Activated CD8-positive, alpha-beta T cell treated with anti-CD3 and anti-CD28 coated beads, Interleukin-2, amount 10 ng/mL, durations not matched to agents 7 days and 5 days (primary cell): ENCODE measurements around the gene FGF14. TPM values are rescaled to one million over a fixed set of nuclear protein-coding genes. Genes with fewer than 3 reads are reported as not detected.
"Not testable (repeated sequence)": the region's sequence is repeated elsewhere in the genome, so short reads cannot be mapped to it uniquely, and the experiment has no call there.

ENCODE experiments used
- ATAC-seq: fragments of 150-1000 bp; cut with Tn5 transposase; one replicate; pipeline ENCODE4 v1.10.0; 2021; ENCODE audit warnings: moderate library complexity
- CTCF ChIA-PET: fragments of 350-600 bp; sonication (Branson Sonifier 250); formaldehyde crosslinking; loops from one replicate; lab custom pipeline; 2021; ENCODE audit warnings: antibody characterized with exemption; lab: Charles Lee
- POLR2A ChIA-PET: fragments of 350-600 bp; sonication (Branson Sonifier 250); formaldehyde crosslinking; loops from one replicate; lab custom pipeline; 2021; ENCODE audit warnings: antibody characterized with exemption; lab: Charles Lee
- DNase-seq: peaks from one replicate; pipeline ENCODE4 v3.0.0-alpha.2; 2020
- H3K27ac Mint-ChIP-seq: one replicate; pipeline ENCODE4 v1.8.0; 2021; ENCODE audit warnings: mild to moderate bottlenecking, mixed read lengths
- H3K27me3 Mint-ChIP-seq: one replicate; pipeline ENCODE4 v1.8.0; 2021; ENCODE audit warnings: low read depth, mixed read lengths
- H3K36me3 Mint-ChIP-seq: one replicate; pipeline ENCODE4 v1.8.0; 2021; ENCODE audit warnings: low read depth, mixed read lengths
- H3K4me1 Mint-ChIP-seq: one replicate; pipeline ENCODE4 v1.8.0; 2021; ENCODE audit warnings: low read depth, mixed read lengths
- H3K4me3 Mint-ChIP-seq: one replicate; pipeline ENCODE4 v1.8.0; 2021; ENCODE audit warnings: mild to moderate bottlenecking, mixed read lengths
- H3K9me3 Mint-ChIP-seq: one replicate; pipeline ENCODE4 v1.8.0; 2022; ENCODE audit warnings: mixed read lengths; ENCODE audit not compliant: insufficient read depth
- total RNA-seq, 2 experiments: library from RNA; stranded (reverse); gene quantifications; one replicate each; pipeline ENCODE4 v1.2.3, GENCODE V29; 2021

The FGF14 gene
- total RNA-seq, 2 experiments from 2014 or later: not detected

- H3K4me3 Mint-ChIP-seq, CTCF ChIA-PET, H3K27ac Mint-ChIP-seq, H3K36me3 Mint-ChIP-seq, DNase-seq, H3K27me3 Mint-ChIP-seq, ATAC-seq, H3K4me1 Mint-ChIP-seq, POLR2A ChIA-PET, H3K9me3 Mint-ChIP-seq: not testable (repeated sequence)
These were observed 308.6 kb downstream of the FGF14 start for GRCh38 chr13:102093288-102093687.

GRCh38 chr13:102091231-102091630 lies 310.6 kb downstream of the FGF14 start:
- H3K27me3 Mint-ChIP-seq: no peaks in the 10 kb centered on the region
- no peaks in the 10 kb centered on the region for H3K4me1 Mint-ChIP-seq
- no peak for DNase-seq
- CTCF ChIA-PET: no interaction called here
- H3K4me3 Mint-ChIP-seq: no peak overlapping the region
- POLR2A ChIA-PET: no interaction called here
- no peaks in the 10 kb centered on the region for H3K36me3 Mint-ChIP-seq
- no peak for ATAC-seq
- no peaks in the 10 kb centered on the region for H3K9me3 Mint-ChIP-seq
- no peak overlapping the region for H3K27ac Mint-ChIP-seq

- CTCF ChIA-PET: no interaction called here
- no peak overlapping the region for H3K4me3 Mint-ChIP-seq
- H3K4me1 Mint-ChIP-seq: no peaks in the 10 kb centered on the region
- H3K27ac Mint-ChIP-seq: no peak overlapping the region
- no peaks in the 10 kb centered on the region for H3K36me3 Mint-ChIP-seq
- no peaks in the 10 kb centered on the region for H3K9me3 Mint-ChIP-seq
- ATAC-seq (no peak), DNase-seq (no peak)
- no peaks in the 10 kb centered on the region for H3K27me3 Mint-ChIP-seq
- POLR2A ChIA-PET: no interaction called here
These were observed 311.3 kb downstream of the FGF14 start for GRCh38 chr13:102090532-102090931.

- H3K36me3 Mint-ChIP-seq: no peaks in the 10 kb centered on the region
- ChIA-PET POLR2A (no interaction called here), CTCF (interaction anchor here (1.3 kb wide), 1 partner anchor 11 kb away, joined by 3 read pairs; no protein-coding TSS in a partner anchor)
- no peaks in the 10 kb centered on the region for H3K9me3 Mint-ChIP-seq
- no peaks in the 10 kb centered on the region for H3K27me3 Mint-ChIP-seq
- ATAC-seq: no peak
- no peaks in the 10 kb centered on the region for H3K4me1 Mint-ChIP-seq
- no peak for DNase-seq
- H3K27ac Mint-ChIP-seq: no peak overlapping the region
- H3K4me3 Mint-ChIP-seq: no peak overlapping the region
These were observed 312.1 kb downstream of the FGF14 start for GRCh38 chr13:102089722-102090121.

GRCh38 chr13:102089177-102089576 lies 312.7 kb downstream of the FGF14 start:
- H3K27me3 Mint-ChIP-seq: no peaks in the 10 kb centered on the region
- ChIA-PET POLR2A (no interaction called here), CTCF (interaction anchor here (1.3 kb wide), 1 partner anchor 11 kb away, joined by 3 read pairs; no protein-coding TSS in a partner anchor)
- no peak overlapping the region for H3K4me3 Mint-ChIP-seq
- H3K9me3 Mint-ChIP-seq: no peaks in the 10 kb centered on the region
- DNase-seq (no peak), ATAC-seq (no peak)
- H3K36me3 Mint-ChIP-seq: no peaks in the 10 kb centered on the region
- H3K4me1 Mint-ChIP-seq: no peaks in the 10 kb centered on the region
- no peak overlapping the region for H3K27ac Mint-ChIP-seq

GRCh38 chr13:102073251-102073650 lies 328.6 kb downstream of the FGF14 start:
- DNase-seq: no peak
- Mint-ChIP-seq H3K27ac (no peak overlapping the region), H3K4me1 (no peaks in the 10 kb centered on the region), H3K36me3 (no peaks in the 10 kb centered on the region), H3K27me3 (no peaks in the 10 kb centered on the region), H3K4me3 (no peak overlapping the region), H3K9me3 (no peaks in the 10 kb centered on the region)
- POLR2A ChIA-PET: no interaction called here
- ATAC-seq: no peak
- CTCF ChIA-PET: no interaction called here

- H3K4me1 Mint-ChIP-seq: no peaks in the 10 kb centered on the region
- ChIA-PET POLR2A (no interaction called here), CTCF (no interaction called here)
- DNase-seq (no peak), ATAC-seq (no peak)
- no peaks in the 10 kb centered on the region for H3K36me3 Mint-ChIP-seq
- H3K4me3 Mint-ChIP-seq: no peak overlapping the region
- no peak overlapping the region for H3K27ac Mint-ChIP-seq
- H3K9me3 Mint-ChIP-seq: no peaks in the 10 kb centered on the region
- H3K27me3 Mint-ChIP-seq: no peaks in the 10 kb centered on the region
These were observed 330.1 kb downstream of the FGF14 start for GRCh38 chr13:102071711-102072110.

- H3K9me3 Mint-ChIP-seq, H3K27me3 Mint-ChIP-seq, POLR2A ChIA-PET, CTCF ChIA-PET, H3K27ac Mint-ChIP-seq, DNase-seq, H3K36me3 Mint-ChIP-seq, H3K4me3 Mint-ChIP-seq, ATAC-seq, H3K4me1 Mint-ChIP-seq: not testable (repeated sequence)
These were observed 333.5 kb downstream of the FGF14 start for GRCh38 chr13:102068323-102068722.

- H3K4me1 Mint-ChIP-seq: no peaks in the 10 kb centered on the region
- H3K27me3 Mint-ChIP-seq: no peaks in the 10 kb centered on the region
- CTCF ChIA-PET: no interaction called here
- H3K27ac Mint-ChIP-seq: no peak overlapping the region
- POLR2A ChIA-PET: no interaction called here
- H3K4me3 Mint-ChIP-seq: no peak overlapping the region
- ATAC-seq (no peak), DNase-seq (no peak)
- no peaks in the 10 kb centered on the region for H3K36me3 Mint-ChIP-seq
- H3K9me3 Mint-ChIP-seq: peaks cover 21% of the 10 kb centered on the region
These were observed 346.6 kb downstream of the FGF14 start for GRCh38 chr13:102055090-102055779.

- Mint-ChIP-seq H3K4me1 (no peaks in the 10 kb centered on the region), H3K9me3 (peaks cover 21% of the 10 kb centered on the region), H3K27me3 (no peaks in the 10 kb centered on the region), H3K4me3 (no peak overlapping the region), H3K27ac (no peak overlapping the region), H3K36me3 (no peaks in the 10 kb centered on the region)
- DNase-seq: no peak
- CTCF ChIA-PET: no interaction called here
- no peak for ATAC-seq
- POLR2A ChIA-PET: no interaction called here
These were observed 352.0 kb downstream of the FGF14 start for GRCh38 chr13:102049853-102050252.

- Mint-ChIP-seq H3K4me1 (no peaks in the 10 kb centered on the region), H3K36me3 (no peaks in the 10 kb centered on the region), H3K9me3 (no peaks in the 10 kb centered on the region), H3K27me3 (no peaks in the 10 kb centered on the region), H3K4me3 (no peak overlapping the region), H3K27ac (no peak overlapping the region)
- ATAC-seq: no peak
- POLR2A ChIA-PET: no interaction called here
- CTCF ChIA-PET: no interaction called here
- DNase-seq: no peak
These were observed 356.1 kb downstream of the FGF14 start for GRCh38 chr13:102045731-102046130.

GRCh38 chr13:102042746-102043145 lies 359.1 kb downstream of the FGF14 start:
- no peaks in the 10 kb centered on the region for H3K36me3 Mint-ChIP-seq
- H3K4me3 Mint-ChIP-seq: no peak overlapping the region
- no peaks in the 10 kb centered on the region for H3K4me1 Mint-ChIP-seq
- no peaks in the 10 kb centered on the region for H3K27me3 Mint-ChIP-seq
- DNase-seq (no peak), ATAC-seq (no peak)
- no peaks in the 10 kb centered on the region for H3K9me3 Mint-ChIP-seq
- H3K27ac Mint-ChIP-seq: no peak overlapping the region
- POLR2A ChIA-PET: no interaction called here
- CTCF ChIA-PET: no interaction called here

- Mint-ChIP-seq H3K4me1 (no peaks in the 10 kb centered on the region), H3K9me3 (no peaks in the 10 kb centered on the region), H3K4me3 (no peak overlapping the region), H3K36me3 (no peaks in the 10 kb centered on the region), H3K27ac (no peak overlapping the region), H3K27me3 (no peaks in the 10 kb centered on the region)
- ChIA-PET CTCF (no interaction called here), POLR2A (no interaction called here)
- DNase-seq: no peak
- no peak for ATAC-seq
These were observed 360.3 kb downstream of the FGF14 start for GRCh38 chr13:102041544-102041943.
